Measurements from ENCODE around the gene ZSWIM6.

GRCh38 chr5:61286446-61287132 lies 45.5 kb upstream of the ZSWIM6 start:
- no peak for TF ChIP-seq CTCF (IDR thresholded peaks at IDR 0.05; ENCODE audit: low read length)
- no peak for TF ChIP-seq EZH2 (optimal IDR thresholded peaks at IDR 0.05; ENCODE audit: low read depth, low read length)
- TF ChIP-seq EZH2phosphoT487 (IDR thresholded peaks at IDR 0.05; ENCODE audit: low read length) = no peak
